GM19463 (cell line): ENCODE measurements around the gene FBLN5.
"Not testable (repeated sequence)": the region's sequence is repeated elsewhere in the genome, so short reads cannot be mapped to it uniquely, and the experiment has no call there.

Source experiments
- ATAC-seq: cut with Tn5 transposase; IDR thresholded peaks from one replicate; pipeline ENCODE4 v1.9.1; 2021; ENCODE audit warnings: mild to moderate bottlenecking, moderate library complexity; ENCODE audit not compliant: unreplicated experiment

Gene FBLN5

DNA sequence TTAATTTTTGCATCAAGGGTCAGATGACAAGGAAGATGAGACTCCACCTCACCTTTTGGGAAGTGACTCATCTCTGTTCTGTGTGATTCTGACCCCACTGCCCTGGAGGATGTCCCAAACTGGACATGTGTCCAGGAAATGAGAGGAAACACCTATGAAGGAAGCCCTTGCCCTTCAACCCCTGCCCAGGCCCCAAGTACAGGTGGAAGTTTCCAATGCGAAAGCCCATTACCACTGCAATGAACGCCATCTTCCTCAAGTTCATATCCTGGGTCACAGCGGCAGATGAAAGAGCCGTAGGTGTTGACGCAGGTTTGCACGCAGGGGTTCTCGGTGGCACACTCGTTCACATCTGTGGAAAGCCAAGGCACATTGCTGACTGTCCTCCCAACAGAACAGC lies 60.5 kb downstream of the FBLN5 start:
- no peak for ATAC-seq

DNA sequence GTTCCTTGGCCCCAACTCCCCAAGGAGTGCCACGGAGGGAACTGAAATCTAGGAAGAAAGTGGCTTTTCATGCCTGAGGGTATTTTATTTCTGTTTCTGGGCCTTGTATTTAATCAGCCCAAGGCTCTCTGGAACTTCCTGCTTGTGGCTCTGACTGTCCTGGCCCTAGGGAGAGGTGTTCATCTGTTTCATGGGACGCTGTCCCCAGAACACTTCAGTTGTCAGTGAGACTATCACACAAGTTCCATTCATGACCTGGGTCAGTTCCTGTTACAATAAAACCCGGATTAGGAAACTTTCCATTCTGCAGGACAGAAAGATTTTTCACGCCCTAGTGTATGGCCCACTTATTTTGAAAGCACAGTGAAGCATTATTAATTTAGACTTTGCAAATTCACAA lies 61.7 kb downstream of the FBLN5 start:
- no peak for ATAC-seq

DNA sequence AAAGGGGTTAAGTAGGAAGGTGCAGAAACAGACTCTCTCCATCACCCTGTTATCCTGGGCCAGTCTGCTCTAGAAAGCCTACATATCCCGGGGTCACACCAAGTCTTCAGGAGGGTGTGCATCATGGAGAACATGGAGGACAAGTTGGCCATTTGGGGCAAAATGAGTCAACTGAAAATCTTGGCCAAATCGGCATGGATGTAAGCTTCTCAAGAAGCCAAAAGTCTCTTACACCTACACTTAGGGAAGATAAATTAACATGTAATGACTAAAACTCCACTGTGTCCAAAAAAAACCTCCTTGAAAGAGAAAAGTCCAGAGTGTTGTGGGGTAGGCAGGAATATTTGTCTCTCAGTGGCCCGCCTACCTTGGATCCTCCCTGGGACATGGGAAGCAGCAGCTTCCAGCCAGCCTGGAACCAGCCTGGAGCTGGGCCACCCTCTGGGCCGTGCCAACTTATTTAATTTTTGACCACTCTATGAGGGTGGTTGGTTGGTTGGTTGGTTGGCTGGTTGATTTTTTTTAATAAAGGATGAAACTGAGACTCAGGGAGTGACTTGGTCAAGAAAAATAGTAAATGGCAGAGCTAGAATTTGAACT lies 62.3 kb downstream of the FBLN5 start:
- ATAC-seq = no peak

DNA sequence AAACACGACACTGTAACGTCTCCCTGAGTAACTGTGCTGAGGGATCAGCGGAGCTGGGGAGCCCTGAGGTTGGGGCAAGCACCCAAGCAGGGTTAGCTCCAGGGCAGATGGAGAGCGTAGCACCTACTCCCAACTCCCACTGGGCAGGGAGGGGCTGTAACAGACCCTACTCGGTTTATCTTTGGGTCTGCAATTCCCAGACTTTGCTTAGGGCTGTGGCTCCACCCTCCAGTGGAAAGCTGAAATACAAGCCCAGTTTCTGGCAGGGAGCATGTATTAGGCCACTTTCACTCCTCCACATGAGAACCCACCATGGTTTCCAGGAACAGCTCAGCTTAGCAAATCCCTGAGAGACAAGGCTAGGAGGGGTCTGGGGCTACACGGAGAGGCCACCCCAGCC lies 62.8 kb downstream of the FBLN5 start:
- ATAC-seq = no peak

DNA sequence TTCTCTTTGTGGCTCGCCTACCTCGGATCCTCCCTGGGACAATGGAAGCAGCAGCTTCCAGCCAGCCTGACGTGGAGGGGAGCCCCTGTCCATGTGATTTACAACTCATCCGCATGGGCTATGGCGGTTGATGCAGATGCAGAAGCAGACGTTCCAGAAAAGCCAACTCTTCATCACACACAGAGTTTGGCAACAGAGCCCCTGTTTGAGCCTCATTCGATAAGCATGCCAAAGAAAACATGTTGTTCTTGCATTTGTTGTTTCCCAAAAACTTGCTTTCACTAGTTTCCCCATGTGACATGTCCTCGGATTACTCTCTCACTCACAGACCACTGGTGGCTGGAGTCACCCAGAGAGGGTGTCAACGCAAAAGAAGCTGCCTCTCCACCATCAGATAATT lies 63.7 kb downstream of the FBLN5 start:
- no peak for ATAC-seq

DNA sequence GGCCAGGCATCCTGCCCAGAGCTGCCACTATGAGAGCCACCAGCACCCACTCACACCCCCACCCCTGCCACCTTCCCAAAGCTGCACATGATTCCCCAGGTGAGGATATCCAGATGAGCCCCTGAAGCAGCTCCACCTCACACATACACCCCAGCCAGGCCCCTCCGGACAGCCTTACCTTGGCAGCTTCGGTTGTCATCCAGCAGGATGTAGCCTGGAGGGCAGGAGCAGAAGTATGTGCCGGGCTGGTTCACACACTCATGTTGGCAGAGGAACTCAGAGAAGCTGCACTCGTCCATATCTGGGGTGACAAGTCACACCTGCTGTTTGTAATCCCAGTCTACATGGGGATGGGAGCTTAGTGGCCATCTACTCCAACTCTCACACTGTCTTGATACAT lies 64.7 kb downstream of the FBLN5 start:
- ATAC-seq = no peak

DNA sequence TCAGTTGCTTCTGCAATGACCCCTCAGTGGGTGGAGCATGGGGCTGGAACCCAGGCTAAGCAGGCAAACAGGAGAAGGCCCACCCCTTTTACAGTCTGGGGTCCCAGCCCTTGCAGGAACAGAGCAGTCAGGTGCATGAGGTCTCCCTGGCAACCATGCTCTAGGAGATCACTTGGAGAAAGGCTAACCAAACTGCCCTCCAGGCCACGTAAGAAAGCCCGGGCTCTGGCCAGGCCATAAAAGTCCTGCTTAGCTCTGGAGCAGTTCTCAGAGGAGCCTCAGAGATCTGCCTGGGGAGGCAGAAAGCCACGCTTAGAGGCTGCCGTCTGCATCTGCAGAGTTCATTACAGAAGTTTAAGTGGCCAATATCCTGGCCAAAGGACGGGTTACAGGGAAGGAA lies 65.1 kb downstream of the FBLN5 start:
- ATAC-seq = no peak

DNA sequence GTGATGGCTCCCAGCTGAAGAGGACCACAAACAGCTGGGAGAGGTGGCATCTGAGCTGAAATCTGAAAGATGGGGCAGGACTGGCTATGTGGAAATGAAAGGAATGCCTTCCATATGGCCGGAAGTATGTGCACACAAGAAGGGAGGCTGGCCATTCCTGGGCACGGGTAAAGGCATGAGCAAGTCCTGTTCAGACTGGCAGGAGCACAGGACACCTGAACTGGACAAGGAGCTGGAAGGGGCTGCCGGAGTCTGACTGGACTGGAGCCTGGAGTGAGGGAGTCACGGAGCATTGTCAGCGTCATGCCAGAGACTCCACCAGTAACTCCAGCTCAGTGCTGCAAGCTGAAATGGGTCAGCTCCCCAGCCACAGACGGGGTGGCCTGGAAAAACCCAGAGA lies 68.3 kb downstream of the FBLN5 start:
- no peak for ATAC-seq

DNA sequence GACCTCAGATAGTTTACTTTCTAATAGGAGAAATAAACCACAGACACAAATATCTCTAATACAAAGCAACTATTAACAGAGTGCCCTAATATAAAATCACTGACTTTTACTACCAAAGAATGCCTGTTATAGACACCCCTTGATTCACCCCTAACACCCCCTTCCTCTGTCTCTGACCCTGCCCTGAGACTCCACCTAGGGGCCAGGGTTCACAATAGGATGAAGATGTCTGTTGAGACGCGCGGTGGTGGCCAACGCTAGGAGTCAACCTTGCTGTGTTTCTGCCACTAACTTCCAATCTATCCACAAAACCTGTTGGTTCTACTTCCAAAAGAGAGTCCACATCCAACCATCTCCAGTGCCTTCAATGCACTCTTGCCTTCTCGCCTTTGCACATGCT lies 69.2 kb downstream of the FBLN5 start:
- no peak for ATAC-seq

DNA sequence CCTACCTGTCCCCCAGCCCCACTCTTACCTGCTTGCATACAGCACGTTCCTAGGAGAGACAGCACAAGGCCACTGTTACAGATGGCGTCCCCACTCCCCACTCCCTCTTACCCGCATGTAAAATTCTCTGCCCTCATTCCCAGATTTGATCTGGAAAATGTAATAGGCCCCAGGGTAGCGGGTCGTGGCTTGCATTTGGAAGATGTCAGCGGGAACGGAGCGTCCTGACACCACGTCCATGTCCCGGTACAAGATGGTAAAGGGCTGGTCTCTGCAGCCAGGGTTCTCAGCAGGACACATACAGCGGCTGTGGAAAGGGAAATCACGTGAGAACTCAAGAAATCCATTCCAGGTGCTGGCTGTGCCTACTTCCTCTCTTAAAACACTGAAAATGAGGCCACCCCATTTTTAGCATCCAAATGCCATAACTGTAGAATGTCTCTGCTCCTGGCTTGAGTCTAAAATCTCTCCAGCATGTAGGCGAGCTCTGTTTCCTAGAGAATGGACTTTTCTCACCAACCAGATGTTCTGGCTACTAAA lies 70.0 kb downstream of the FBLN5 start:
- no peak for ATAC-seq

DNA sequence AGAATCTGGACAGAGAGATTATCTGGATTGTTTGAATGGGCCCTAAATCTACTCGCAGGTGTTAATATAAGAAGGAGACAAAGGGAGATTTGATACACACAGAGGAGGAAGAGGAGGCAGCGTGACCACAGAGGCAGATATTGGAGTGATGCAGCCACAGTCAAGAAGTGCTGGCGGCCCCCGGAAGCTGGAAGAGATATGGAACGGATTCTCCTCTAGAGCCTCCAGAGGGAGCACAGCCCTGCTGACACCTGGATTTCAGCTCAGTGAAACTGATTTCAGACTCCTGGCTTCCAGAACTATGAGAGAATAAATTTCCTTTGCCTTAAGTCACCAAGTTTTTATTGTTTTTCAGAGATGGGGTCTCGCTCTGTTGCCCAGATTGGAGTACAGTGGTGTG lies 71.0 kb downstream of the FBLN5 start:
- ATAC-seq = no peak

DNA sequence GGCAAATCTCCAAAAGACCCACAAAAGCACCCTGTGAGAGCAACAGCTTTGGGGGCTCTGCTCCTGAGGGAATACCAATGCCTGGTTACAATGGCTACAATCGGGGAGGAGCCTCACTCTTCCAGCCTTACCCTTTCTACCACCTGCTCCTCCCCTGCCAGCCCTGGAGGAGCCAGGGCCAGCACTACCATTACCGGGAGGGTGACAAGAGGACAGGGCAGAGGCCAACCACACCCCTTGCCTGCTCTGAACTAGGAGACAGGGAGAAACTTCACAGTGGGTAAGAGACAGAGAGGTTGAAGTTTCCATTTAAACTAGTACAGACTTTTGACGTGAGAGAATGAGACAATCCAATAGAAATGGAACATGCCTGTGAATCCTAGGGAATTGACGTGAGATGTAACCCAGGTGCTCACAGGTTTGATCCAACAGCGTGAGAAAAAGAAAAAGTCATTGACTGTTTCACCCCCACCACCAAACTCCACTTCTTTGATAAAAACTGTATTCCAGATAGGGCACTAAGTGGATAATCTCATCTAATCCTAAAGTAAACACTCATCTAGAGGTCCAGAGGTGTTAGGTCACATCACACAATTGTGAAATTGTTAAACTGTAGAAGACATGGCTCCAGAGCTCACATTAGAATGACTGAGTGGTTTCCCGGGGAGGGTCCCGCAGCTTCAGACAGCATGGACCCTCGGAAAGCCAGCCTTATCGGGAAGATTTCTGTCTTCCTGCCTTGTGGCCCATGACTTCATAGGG lies 71.8 kb downstream of the FBLN5 start:
- ATAC-seq = no peak

DNA sequence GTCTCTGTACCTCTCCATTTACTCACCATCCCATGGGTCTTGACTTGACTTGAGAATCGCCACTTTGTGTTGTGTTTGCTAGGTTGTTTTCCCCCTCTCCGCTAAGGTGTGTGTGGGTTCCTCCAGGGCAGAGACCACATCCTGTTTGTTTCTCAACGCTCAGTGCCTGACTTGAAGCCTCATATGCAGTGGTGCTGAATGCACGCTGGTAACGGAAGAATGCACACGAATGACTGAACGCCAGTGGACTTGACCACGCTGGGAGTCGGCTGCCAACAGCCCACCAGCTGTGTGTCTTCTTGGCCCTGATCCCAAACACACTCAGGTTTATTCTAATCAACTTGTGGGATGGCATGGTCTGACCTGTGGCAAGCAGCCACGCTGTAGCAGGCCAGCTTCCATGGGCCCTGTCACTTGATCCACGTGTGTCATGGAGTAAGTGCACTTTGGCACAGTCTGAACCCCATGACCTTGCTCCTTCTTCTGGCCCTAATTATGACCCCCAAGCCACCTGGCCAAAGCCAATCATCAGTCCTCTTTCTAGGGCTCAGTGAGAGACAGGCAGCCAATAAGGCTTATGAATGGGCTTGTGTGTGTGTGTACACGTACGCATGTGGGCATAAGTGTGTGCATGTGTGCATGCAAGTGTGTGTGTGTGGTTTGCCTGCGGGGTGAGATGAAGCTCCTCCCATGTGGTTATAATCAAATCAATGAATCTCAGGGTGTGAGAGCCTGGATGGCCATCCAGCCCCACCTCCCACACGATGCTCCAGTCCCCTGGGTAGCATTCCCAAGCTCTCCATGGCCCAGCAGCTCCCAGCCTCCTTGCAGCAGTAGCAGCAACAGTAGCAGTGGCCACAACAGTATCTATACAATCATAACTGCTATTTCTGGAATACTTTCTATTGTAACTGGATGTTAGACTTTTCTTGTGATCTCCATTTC lies 73.8 kb downstream of the FBLN5 start:
- ATAC-seq = peak; percentile 77

DNA sequence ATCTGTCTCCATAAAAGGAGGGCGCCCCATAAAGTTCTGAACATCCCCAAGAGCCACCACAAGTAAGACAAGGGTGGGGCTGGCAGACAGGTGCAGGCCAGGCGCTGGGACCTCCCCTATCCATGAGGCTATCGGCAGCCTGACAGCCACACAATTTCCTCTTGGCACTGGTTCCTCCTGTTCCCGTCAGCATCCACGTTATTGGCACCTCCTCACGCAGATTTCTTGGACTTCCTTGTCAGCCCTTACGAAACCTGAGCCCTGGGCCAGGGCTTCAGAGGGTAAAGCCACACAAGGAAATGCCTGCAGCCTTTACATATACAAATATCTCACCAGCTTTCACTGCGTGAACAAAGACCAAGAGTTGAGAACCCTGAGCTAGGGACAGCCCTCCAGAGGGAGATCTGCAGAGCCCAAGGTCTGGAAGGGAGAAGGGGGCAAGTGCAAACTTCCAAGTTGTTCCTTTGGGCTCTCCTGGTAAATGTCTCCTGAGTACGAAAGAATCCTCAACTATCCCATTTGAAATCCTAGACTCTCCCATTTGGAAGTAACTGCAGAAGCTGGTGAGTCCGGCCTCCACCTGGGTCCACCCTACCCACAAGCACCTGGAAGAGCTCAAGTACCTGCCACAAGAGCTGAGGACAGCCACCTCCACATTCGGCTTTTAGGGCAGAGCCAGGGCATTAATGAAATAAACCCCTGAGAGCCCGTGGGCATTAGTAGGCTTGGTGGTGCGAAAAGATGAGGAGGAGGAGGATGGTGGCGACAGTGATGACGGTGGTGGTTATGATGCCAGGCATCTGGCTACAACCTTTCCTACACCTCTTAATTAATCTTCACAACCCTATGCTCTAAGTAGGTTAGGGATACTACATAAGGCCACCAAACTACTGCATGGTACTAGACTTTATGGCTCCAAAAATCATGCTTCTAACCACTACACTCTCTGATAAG lies 74.7 kb downstream of the FBLN5 start:
- peak; percentile 10 for ATAC-seq

DNA sequence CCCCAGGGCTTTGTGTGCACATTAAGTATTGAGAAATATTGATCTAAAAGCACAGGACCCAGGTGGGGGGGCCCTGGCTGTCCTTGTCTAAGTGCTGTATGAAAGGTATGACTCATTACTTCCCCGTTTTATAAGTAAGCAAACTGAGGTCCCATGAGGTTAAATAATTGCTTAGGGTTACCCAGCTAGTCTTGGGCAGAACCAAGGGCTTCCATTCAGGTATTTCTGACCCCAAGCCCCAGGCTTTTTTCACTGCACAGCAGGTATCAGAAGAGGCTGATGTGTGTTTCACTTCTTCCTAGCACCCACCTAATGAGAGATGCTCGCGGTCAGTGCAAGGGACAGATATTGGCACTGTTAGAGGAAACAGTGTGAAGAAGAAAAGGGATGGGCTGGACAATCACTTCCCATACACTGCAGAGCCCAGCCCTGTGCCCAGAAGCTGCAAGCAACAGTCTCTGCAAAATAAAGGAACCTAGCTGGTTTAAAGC lies 75.4 kb downstream of the FBLN5 start:
- peak; percentile 52 for ATAC-seq

DNA sequence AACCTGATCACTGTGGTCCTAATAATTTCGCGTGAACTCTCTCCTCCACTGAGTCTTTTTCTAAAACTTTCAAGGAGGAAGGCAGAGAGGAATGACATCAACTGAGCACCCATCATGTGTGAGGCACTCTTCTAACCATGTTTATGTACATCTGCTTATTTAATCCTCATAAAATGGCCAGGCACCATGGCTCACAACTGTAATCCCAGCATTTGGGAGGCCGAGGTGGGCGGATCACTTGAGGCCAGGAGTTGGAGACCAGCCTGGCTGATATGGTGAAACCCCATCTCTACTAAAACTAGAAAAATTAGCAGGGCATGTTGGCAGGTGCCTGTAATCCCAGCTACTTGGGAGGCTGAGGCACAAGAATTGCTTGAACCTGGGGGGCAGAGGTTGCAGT lies 76.1 kb downstream of the FBLN5 start:
- ATAC-seq = not testable (repeated sequence)

DNA sequence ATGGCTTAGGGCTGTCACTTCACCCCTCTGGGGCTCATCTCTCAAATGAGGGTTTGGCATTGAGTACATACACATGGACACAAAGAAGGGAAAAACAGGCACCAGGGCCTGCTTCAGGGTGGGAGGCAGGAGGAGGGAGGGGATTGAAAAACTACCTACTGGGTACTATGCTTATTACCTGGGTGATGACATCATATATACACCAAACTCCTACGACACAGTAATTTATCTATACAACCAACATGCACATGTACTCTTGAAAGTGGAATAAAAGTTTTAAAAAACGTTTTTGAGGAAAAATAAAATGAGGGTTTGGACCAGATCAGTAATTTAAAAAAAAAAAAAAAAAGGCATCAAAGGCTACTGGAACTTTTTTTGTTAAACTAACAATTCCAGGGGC lies 76.6 kb downstream of the FBLN5 start:
- no peak for ATAC-seq

DNA sequence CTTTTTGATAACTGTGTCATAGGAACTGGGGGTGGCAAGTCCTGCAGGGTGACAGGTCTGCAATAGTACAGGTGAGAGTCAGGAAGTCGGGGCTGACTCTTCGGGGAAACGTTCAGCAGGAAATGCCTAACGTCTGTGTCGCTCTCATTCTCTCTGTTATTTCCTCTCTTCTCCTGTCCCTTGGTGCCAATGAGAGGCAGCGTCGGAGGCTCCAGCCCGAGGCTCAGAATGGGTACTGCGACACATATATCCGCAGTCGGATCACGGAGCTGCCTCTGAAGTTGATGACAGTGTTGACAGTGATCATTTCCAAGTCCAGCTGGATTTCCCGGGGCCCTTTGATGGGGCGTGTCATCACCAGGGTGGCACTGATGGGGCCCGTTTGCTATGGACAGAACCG lies 77.5 kb downstream of the FBLN5 start:
- no peak for ATAC-seq

DNA sequence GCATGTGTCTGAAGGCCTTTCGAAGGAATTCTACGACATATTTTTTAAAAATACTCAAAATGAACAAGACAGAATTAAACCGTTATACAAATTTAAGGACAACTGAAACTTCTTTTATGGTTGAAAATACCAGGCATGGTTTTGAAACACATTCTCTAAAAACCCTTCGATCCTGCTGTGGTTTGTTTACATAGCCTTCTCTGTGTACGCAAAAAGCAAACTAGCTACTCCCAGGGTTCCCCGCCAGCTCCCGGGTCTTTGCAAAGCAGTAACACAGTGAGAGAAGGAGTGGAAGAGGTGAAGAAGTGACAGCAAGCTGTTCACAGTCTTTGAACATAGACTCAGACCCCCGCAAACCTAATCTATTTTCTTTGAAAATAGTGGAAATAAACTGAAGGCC lies 77.9 kb downstream of the FBLN5 start:
- no peak for ATAC-seq

DNA sequence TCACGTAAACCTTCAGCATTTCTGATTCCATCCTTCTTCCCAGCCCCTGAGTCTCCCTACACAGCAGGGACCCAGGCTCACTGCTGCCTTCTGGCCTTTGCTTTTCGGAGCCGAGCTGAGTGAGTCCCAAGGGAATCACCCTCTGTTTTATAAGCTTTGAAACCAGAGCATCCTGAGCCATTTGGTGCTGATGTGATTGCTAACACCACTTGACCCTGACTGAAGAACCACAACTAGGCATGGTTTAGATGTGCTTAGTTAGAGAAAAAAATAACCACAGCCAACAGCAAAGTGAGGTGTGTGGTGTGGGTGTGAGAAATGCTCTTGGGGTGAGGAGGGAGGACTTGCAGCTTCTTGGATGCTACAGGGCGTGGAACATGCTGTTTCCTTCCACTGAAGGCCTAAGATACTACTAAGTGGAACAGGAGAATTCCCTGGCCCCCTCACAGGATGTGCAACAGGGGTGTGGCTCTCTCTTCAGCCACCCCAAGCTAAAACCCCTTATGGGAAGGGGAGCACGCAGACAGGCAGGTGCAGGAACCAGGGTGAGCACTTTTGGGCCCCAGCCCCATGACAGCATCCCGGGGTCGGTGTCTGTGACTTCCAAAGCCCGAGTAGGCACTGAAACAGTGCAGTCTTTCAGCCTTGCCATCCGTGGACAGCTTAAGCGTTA lies 80.0 kb downstream of the FBLN5 start, which contains the start of gene TC2N:
Gene TC2N (minus strand): TSS at position 221 of the 673 bp plus-strand sequence. CDS start 53,767 bp downstream, outside the sequence.
- ATAC-seq = no peak
